Mesenchymal stem cell (in vitro differentiated cells and primary cell): Measurements from ENCODE around the gene LAPTM5.

Experiments used
- DNase-seq: peaks from one replicate; pipeline ENCODE4 v3.0.0-alpha.2; 2013
- H2AFZ ChIP-seq: one replicate; pipeline ENCODE4 v1.6.1; 2013; ENCODE audit warnings: low read depth, mild to moderate bottlenecking, control low read depth, inconsistent platforms, low read length, moderate library complexity
- H2AK5ac ChIP-seq: 2 replicates; pipeline ENCODE4 v1.6.1; 2013; ENCODE audit warnings: low read length, moderate library complexity, mild to moderate bottlenecking, inconsistent platforms; ENCODE audit not compliant: severe bottlenecking
- H2BK120ac ChIP-seq: one replicate; pipeline ENCODE4 v1.6.1; 2013; ENCODE audit warnings: low read depth, mild to moderate bottlenecking, inconsistent platforms, low read length, moderate library complexity
- H2BK12ac ChIP-seq, 2 experiments: one replicate each; pipeline ENCODE4 v1.6.1; 2013; ENCODE audit warnings: inconsistent platforms in 2 of 2, low read length in 2 of 2, mild to moderate bottlenecking in 2 of 2, moderate library complexity in 2 of 2, control low read depth in 1 of 2
- H2BK15ac ChIP-seq: one replicate; pipeline ENCODE4 v1.6.1; 2013; ENCODE audit warnings: mild to moderate bottlenecking, low read depth, inconsistent platforms; ENCODE audit not compliant: poor library complexity, severe bottlenecking
- H2BK5ac ChIP-seq: 2 replicates; pipeline ENCODE4 v1.6.1; 2013; ENCODE audit warnings: low read depth, mild to moderate bottlenecking, low read length, control low read depth, inconsistent platforms; ENCODE audit not compliant: poor library complexity, severe bottlenecking
- H3K14ac ChIP-seq, 2 experiments: one replicate each; pipeline ENCODE4 v1.6.1; 2013; ENCODE audit warnings: inconsistent platforms in 2 of 2, low read length in 2 of 2, control low read depth in 1 of 2, mild to moderate bottlenecking in 1 of 2, moderate library complexity in 1 of 2
- H3K18ac ChIP-seq, 2 experiments: one replicate each; pipeline ENCODE4 v1.6.1; 2013; ENCODE audit warnings: inconsistent platforms in 2 of 2, low read length in 2 of 2, control low read depth in 1 of 2, low read depth in 1 of 2, mild to moderate bottlenecking in 1 of 2
- H3K23ac ChIP-seq, 2 experiments: one replicate each; pipeline ENCODE4 v1.6.1; 2013; ENCODE audit warnings: inconsistent platforms in 2 of 2, low read length in 2 of 2, mild to moderate bottlenecking in 2 of 2, moderate library complexity in 2 of 2, control low read depth in 1 of 2
- H3K27ac ChIP-seq: 2 replicates; pipeline ENCODE4 v1.5.1; 2013; ENCODE audit warnings: mild to moderate bottlenecking, moderate library complexity, low read length, control low read depth, inconsistent platforms; ENCODE audit not compliant: poor library complexity, severe bottlenecking
- H3K27me3 ChIP-seq, 2 experiments: 2 replicates each; pipeline versions ENCODE4 v1.6.1 to v1.7.0; 2013; ENCODE audit warnings: low read length in 2 of 2, mild to moderate bottlenecking in 2 of 2, moderate library complexity in 2 of 2, control low read depth in 1 of 2, inconsistent platforms in 1 of 2; ENCODE audit not compliant: control insufficient read depth in 1 of 2, insufficient read depth in 1 of 2
- H3K36me3 ChIP-seq, 2 experiments: 2 replicates each; pipeline versions ENCODE4 v1.6.1 to v1.7.0; 2013; ENCODE audit warnings: low read length in 2 of 2, control low read depth in 1 of 2, inconsistent platforms in 1 of 2, low read depth in 1 of 2, mild to moderate bottlenecking in 1 of 2; ENCODE audit not compliant: insufficient read depth in 2 of 2, control insufficient read depth in 1 of 2
- H3K4ac ChIP-seq, 2 experiments: one replicate each; pipeline ENCODE4 v1.6.1; 2013; ENCODE audit warnings: inconsistent platforms in 2 of 2, low read length in 2 of 2, mild to moderate bottlenecking in 2 of 2, moderate library complexity in 2 of 2, control low read depth in 1 of 2, low read depth in 1 of 2
- H3K4me1 ChIP-seq: 2 replicates; pipeline ENCODE4 v1.6.1; 2013; ENCODE audit warnings: low read depth, low read length, control low read depth; ENCODE audit not compliant: control insufficient read depth, insufficient read depth
- H3K4me2 ChIP-seq: 2 replicates; pipeline ENCODE4 v1.6.1; 2013; ENCODE audit warnings: low read length, mild to moderate bottlenecking, inconsistent platforms; ENCODE audit not compliant: poor library complexity, severe bottlenecking
- H3K4me3 ChIP-seq, 2 experiments: 2 replicates each; pipeline versions ENCODE4 v1.5.1 to v1.7.0; 2013; ENCODE audit warnings: low read length in 2 of 2, mild to moderate bottlenecking in 2 of 2, control low read depth in 1 of 2, low read depth in 1 of 2; ENCODE audit not compliant: insufficient read depth in 1 of 2
- H3K79me1 ChIP-seq: replicated peaks from 2 replicates; pipeline ENCODE4 v1.6.1; 2013; ENCODE audit warnings: mild to moderate bottlenecking, control low read depth, low read length, inconsistent platforms; ENCODE audit not compliant: poor library complexity, severe bottlenecking
- H3K9ac ChIP-seq: 2 replicates; pipeline ENCODE4 v1.7.0; 2013; ENCODE audit warnings: mild to moderate bottlenecking, low read length, moderate library complexity
- H3K9me3 ChIP-seq: 2 replicates; pipeline ENCODE4 v1.7.0; 2013; ENCODE audit warnings: mild to moderate bottlenecking, low read length; ENCODE audit not compliant: control insufficient read depth
- H4K8ac ChIP-seq: one replicate; pipeline ENCODE4 v1.6.1; 2013; ENCODE audit warnings: inconsistent platforms, mild to moderate bottlenecking, low read length, moderate library complexity
- H4K91ac ChIP-seq: one replicate; pipeline ENCODE4 v1.6.1; 2013; ENCODE audit warnings: mild to moderate bottlenecking, low read length, inconsistent platforms
- WGBS: methylation state at CpG from one replicate; pipeline ENCODE4 v1.1.7; 2013; ENCODE audit warnings: mixed read lengths; 5-methylcytosine and 5-hydroxymethylcytosine counted together

LAPTM5 gene

GRCh38 chr1:30774550-30775432 is 17.2 kb upstream of the LAPTM5 start:
- Histone ChIP-seq H3K4me1 (peaks cover 2% of the 10 kb centered on the region), H3K4me3 (no peak overlapping the region), H2AK5ac (no peak overlapping the region), H3K27ac (no peak overlapping the region), H3K4ac (no peak overlapping the region), H2BK15ac (peak overlapping the region; percentile 23), H3K79me1 (no peaks in the 10 kb centered on the region), H3K14ac (no peak overlapping the region), H3K36me3 (no peaks in the 10 kb centered on the region), H4K91ac (no peak overlapping the region), H3K18ac (no peak overlapping the region), H4K8ac (no peak overlapping the region), H2BK12ac (no peak overlapping the region), H3K4me2 (no peak overlapping the region), H3K9me3 (no peaks in the 10 kb centered on the region), H3K27me3 (peaks cover 0 to 34% of the 10 kb centered on the region in 2 experiments), H3K9ac (no peak overlapping the region), H2BK5ac (no peak overlapping the region), H2AFZ (no peak overlapping the region), H3K23ac (no peak overlapping the region), H2BK120ac (no peak overlapping the region)
- DNase-seq: no peak
- 78% methylated on average over 21 of the region's 22 CpGs for WGBS

- no peak for DNase-seq
- Histone ChIP-seq H2BK15ac (no peak overlapping the region), H3K18ac (no peak overlapping the region), H2BK5ac (no peak overlapping the region), H2BK120ac (no peak overlapping the region), H3K23ac (no peak overlapping the region), H3K4ac (no peak overlapping the region), H2BK12ac (no peak overlapping the region), H3K14ac (no peak overlapping the region), H4K91ac (no peak overlapping the region), H3K27me3 (peaks cover 0 to 34% of the 10 kb centered on the region in 2 experiments), H2AFZ (no peak overlapping the region), H2AK5ac (no peak overlapping the region), H4K8ac (no peak overlapping the region), H3K79me1 (no peaks in the 10 kb centered on the region), H3K4me2 (no peak overlapping the region), H3K4me3 (no peak overlapping the region), H3K9ac (no peak overlapping the region), H3K27ac (no peak overlapping the region), H3K4me1 (no peaks in the 10 kb centered on the region), H3K9me3 (no peaks in the 10 kb centered on the region), H3K36me3 (no peaks in the 10 kb centered on the region)
- WGBS: 81% methylated on average over 5 of the region's 7 CpGs
Measured at GRCh38 chr1:30773722-30774358, 16.3 kb upstream of the LAPTM5 start.

GRCh38 chr1:30771005-30771404 is 13.4 kb upstream of the LAPTM5 start:
- H2BK5ac ChIP-seq: no peak overlapping the region
- 93% methylated on average over 6 of the region's 6 CpGs for WGBS
- no peak overlapping the region for H2BK15ac ChIP-seq
- H3K36me3 ChIP-seq: no peaks in the 10 kb centered on the region
- no peak overlapping the region for H2AK5ac ChIP-seq
- no peak overlapping the region for H4K91ac ChIP-seq
- H3K4me1 ChIP-seq: no peaks in the 10 kb centered on the region
- no peaks in the 10 kb centered on the region for H3K79me1 ChIP-seq
- H3K9ac ChIP-seq: no peak overlapping the region
- no peak overlapping the region for H3K14ac ChIP-seq
- H3K4me2 ChIP-seq: no peak overlapping the region
- no peak overlapping the region for H2AFZ ChIP-seq
- H2BK120ac ChIP-seq: no peak overlapping the region
- H3K18ac ChIP-seq: no peak overlapping the region
- no peak overlapping the region for H3K4me3 ChIP-seq
- H3K4ac ChIP-seq: no peak overlapping the region
- DNase-seq: no peak
- H3K9me3 ChIP-seq: no peaks in the 10 kb centered on the region
- no peak overlapping the region for H2BK12ac ChIP-seq
- H3K27ac ChIP-seq: no peak overlapping the region
- H3K27me3 ChIP-seq: peaks cover 0 to 34% of the 10 kb centered on the region in 2 experiments
- H4K8ac ChIP-seq: no peak overlapping the region
- H3K23ac ChIP-seq: no peak overlapping the region

DNA sequence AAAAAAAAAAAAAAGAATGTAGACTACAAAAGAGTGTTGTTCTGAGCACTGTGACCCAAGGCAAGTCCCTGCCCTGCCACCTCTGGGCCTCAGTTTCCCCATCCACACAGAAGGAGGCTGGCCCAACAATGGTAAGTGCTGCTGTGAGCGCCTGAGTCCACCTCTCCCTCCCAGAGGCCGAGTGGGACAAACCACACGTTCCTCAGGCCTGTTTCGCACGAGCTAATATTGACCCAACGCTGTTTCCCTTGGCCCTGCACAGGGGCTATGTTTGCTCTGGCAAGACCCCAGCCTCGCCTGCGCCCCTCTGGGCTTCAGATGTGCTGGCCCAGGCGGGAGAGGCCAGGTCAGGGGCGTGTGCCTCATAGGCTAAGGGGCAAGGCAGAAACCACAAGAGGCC is 12.6 kb upstream of the LAPTM5 start:
- Histone ChIP-seq H3K36me3 (no peaks in the 10 kb centered on the region), H2BK5ac (no peak overlapping the region), H2BK120ac (no peak overlapping the region), H3K9me3 (no peaks in the 10 kb centered on the region), H3K18ac (no peak overlapping the region), H3K14ac (no peak overlapping the region), H3K4me3 (no peak overlapping the region), H4K91ac (no peak overlapping the region), H3K4me2 (no peak overlapping the region), H4K8ac (no peak overlapping the region), H3K27me3 (peaks cover 0 to 33% of the 10 kb centered on the region in 2 experiments), H3K27ac (no peak overlapping the region), H3K79me1 (no peaks in the 10 kb centered on the region), H2AK5ac (no peak overlapping the region), H2BK15ac (no peak overlapping the region), H3K9ac (no peak overlapping the region), H3K23ac (no peak overlapping the region), H2AFZ (no peak overlapping the region), H2BK12ac (no peak overlapping the region), H3K4me1 (no peaks in the 10 kb centered on the region), H3K4ac (no peak overlapping the region)
- no peak for DNase-seq
- 92% methylated on average over 9 of the region's 10 CpGs for WGBS
